GM15510 (cell line): ENCODE data around the gene ARHGDIA.

Experiments used
- POLR2A ChIP-seq: IDR thresholded peaks from 3 replicates; pipeline ENCODE4 v1.6.1; 2011; ENCODE audit warnings: borderline replicate concordance; ENCODE audit not compliant: insufficient read length; ENCODE audit errors: extremely low read depth

ARHGDIA gene

DNA sequence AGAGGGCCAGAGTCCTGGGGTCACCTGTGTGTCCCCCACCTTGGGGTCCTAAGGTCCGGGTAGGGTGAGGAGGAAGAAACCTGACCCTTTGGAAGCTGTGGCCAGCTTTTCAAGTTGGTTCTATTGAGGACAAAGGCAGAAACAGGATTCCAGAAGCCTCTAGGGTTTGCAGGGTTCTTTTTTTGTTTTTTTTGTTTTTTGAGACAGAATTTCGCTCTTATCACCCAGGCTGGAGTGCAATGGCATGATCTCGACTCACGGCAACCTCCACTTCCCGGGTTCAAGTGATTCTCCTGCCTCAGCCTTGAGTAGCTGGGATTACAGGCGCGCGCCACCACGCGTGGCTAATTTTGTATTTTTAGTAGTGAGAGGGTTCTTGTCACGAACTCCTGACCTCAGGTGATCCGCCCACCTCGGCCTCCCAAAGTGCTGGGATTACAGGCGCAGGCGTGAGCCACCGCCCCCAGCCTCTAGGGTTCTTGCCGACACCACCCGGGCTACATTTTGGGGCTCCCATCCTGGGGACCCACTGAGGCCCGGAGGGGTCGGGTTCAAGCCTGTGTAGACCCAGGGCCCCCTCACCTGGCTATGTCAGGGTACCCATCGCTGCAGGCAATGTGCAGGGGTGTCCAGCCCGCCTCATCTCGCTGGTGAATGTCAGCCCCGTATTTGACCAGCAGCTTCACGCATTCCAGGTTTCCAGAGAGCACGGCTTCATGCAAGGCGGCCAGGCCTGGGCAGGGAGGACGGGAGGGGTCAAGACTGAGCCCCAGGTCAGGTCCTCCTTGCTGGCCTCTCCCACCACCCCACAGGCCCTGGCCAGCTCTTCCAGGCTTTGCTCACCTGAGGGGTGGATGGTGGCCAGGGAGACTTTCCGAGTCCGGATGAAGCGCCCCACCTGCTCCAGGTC lies 37.0 kb downstream of the ARHGDIA start:
- TF ChIP-seq POLR2A, result no peak

DNA sequence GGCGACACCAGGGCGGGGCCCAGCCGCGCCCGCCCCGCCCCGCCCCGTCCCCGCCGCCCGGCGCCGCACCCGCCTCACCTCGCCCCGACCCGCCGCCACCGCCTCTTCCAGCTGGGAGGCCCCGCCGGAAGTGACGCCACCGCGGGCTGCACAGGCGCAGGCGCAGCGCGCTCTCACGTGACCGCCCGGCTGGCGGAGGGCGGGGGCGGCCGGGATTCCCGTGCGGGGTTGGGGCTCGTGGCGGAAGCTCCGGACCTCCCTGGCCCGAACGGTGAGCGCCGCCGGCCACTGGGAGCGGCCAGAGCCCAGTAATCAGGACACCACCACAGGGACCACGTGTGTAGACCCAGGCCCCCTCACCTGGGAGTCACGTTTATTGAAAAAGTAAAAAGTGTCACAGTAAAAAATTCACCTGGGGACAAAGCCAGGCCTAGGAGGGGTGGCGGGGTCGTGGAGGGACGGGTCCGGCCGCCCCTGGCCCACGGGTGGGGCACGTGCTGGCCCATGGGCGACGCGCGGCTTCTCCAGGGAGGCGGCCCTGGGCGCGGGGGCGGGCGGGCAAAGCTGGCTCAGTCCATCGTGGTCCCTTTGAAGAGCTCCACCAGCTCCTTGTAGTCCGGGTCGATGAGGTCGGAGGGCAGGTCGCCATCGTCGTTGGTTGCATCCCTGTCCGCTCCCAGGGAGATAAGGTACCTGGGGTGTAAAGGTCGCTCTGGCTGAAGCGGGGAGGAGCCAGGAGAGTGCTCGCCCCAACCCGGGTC lies 37.8 kb downstream of the ARHGDIA start, which contains the start of gene MCRIP1:
MCRIP1 (minus strand) TSS at position 132 of the 761 bp plus-strand sequence. CDS start 8,785 bp downstream, outside the sequence.
- TF ChIP-seq POLR2A, result peak; percentile 82

DNA sequence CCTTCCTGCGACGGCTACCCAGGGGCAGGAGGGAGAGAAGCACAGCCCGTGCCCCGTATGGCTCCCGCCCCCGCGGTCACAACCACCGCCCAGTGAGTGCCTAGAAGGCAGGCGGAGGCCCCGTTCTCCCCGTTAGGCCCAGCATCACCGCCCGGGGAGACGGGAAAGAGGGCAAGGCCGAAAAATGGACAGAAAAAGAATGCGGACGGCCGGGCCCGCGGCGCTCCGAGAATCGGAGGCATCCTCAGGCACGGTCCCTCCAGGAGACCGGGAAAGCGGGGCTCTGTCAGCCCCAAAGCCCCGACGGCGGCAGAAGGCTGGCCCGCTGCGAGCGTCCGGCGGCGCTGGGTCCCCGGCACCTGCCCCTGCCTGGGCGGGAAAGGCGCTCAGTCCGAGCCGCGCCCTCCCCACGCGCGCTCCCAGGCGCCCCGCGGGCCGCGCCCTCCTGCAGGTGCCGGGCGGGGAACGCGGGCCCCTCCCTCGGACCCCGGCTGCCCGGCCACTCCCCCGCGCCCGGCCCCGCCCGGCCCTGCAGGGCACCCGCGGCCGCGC lies 38.5 kb downstream of the ARHGDIA start:
- TF ChIP-seq POLR2A, result no peak

DNA sequence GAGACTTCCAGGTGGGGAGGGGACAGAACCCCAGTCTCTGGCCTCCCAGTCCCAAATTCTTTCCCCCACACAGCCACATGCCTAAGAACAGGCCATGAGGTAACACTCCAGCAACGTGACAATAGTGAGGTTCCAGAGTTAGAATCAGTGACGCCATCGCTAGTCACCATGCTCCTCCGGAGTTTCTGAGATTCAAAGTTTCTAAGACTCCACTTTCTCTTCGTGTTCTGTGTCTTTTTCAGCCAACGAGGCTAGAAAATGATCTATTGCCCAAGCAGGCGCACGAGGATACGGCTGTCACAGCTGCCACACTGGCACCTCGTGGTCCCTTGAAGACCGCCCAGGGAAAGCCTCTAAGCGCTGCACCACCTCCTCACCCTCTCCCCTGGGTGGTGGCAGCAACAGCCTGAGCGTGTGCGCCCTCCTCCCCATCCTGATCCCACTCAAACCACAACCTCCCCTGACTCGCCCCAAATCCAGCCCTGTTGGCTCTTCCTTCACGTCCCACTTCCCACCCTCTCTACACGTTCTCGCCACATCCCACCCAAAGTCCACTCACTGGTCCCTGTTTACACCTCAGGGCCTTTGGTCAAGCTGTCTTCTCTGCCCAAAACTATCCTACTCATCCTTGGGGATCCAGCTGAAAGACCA lies 39.1 kb downstream of the ARHGDIA start:
- TF ChIP-seq POLR2A, result no peak

DNA sequence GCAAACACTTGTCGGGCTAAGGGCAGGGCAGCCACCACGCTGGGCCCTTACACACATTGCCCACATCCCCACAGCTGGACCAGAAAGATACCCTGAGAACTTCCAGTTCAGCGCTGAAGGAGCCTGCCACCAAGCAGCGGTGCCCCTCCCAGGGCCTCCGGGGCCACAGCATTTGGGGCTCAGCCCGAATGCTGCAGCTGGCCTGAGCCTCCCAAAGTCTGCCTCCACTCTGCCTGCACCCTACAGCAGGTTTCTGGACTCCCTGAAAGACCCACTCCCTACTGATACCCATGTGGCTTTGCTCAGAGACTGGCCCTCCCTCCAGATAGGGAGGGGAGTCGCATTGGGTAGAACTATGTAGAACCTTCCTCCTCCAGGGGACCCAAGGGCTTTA lies 39.6 kb downstream of the ARHGDIA start:
- peak; percentile 13 for TF ChIP-seq POLR2A

DNA sequence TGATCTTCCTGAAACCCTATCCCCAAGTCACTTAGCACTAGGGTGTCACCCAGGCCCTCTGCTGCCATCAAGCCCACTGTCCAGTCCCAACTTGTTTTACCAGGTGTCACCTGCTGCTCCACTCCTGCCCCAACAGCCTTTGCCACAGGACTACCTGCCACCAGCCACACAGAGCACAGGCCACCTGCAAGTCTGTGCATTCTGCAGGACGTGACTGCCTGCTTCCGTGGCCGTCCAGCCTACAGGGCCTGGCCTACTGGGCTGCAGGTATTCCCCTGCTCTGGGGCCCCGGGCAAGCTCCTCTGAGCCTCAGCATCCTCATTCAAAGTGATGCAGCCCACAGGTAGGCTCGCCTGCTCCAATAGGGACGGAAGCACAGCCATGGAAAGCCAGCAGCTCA lies 41.3 kb downstream of the ARHGDIA start:
- no peak for TF ChIP-seq POLR2A

DNA sequence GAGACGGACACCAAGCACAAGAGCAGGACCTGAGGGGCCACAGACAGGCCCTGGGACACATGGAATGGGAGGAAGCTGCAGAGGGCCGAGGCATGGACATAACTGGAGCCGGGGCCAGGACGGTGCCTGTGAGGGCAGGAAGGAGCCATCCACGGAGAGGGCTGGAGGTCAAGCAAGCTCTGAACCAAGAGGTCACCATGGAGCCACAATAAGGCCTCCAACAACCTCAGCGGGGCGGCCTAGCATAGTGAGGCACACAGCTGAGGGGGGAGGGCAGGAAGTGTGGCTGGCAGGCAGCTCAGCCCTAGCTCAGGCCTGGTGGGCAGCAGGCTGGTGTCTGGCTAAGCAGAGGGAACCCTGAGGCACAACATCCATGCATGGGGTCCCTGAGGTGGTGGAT lies 42.5 kb downstream of the ARHGDIA start:
- no peak for TF ChIP-seq POLR2A

DNA sequence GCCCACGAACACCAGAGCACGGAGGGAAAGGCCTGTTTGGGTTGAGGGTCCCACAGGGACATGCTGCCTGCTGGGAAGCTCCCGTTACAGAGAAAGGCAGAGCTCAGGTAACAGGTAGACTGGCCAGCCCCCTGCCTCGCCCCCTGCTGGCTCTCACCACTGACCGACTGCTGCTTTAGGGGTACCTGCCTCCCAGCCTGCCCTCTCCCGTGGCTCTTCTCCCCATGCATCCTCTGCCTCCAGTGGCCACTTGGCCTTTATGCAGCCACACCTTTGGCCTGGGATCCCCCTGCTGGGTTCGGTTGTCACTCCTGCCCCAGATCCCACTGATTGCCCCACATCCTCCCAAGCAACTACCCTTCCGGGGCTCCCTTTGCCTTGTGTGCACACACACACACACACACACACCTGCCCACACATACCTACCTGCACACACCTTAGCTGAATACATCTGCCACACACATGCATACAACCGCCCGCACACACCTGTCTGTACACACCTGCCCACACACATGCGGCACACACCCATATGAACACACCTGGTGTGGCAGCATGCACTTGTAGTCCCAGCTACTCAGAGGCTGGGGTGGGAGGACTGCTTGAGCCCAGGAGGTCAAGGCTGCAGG lies 45.2 kb downstream of the ARHGDIA start:
- TF ChIP-seq POLR2A, result no peak

DNA sequence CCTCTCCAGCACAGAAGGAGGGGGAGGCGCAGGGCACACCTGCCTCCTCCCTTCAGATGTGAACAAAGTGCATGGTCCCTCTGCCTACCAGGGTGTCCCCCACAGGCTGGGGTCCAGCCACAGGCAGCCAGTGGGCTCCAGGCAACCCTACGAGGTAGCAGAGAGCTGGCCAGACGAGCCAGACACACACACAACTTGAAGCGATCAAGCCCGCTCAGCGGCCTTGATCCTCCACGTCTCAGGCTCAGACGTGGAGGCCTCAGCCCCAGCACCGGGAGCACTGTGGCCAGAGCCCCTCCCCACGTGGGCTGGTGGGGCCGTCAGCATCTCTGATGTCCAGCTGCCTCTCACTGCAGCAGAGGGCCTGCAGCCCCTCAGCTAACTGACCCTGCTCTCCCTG lies 46.5 kb downstream of the ARHGDIA start:
- no peak for TF ChIP-seq POLR2A

DNA sequence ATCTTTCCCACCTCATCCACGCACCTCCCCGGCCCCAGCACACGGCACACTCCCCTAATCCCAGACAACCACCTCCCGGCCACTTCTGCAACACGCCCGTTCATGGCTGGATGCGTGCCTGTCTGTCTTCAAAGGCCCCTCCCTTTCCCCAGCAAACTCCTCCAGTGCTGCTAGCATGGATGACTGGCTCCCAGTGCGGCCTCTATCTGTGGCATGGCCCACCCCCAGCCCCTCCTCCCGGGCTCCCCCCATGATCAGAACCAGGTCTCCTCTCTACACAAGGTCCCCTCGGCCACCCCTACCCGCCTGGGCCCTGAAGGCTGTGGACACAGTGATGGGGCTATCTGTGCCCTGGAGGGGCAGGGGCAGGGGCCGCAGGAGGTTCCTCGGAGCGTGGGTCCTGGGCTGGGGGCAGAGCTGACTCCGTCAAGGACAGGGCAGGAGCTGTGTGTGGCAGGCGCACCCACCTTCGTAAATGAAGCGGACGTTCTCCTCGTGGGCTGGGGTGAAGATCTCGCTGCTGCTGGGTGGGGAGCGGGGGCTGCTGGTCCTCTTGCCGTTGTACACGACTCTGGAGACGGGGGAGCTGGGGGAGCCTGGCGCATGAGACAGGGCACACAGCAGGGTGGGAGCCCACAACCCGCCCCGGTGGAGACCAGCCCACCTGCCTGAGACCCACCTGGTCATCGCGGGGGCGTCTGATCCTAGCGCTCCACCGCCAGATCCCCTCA lies 47.2 kb downstream of the ARHGDIA start:
- TF ChIP-seq POLR2A, result no peak

DNA sequence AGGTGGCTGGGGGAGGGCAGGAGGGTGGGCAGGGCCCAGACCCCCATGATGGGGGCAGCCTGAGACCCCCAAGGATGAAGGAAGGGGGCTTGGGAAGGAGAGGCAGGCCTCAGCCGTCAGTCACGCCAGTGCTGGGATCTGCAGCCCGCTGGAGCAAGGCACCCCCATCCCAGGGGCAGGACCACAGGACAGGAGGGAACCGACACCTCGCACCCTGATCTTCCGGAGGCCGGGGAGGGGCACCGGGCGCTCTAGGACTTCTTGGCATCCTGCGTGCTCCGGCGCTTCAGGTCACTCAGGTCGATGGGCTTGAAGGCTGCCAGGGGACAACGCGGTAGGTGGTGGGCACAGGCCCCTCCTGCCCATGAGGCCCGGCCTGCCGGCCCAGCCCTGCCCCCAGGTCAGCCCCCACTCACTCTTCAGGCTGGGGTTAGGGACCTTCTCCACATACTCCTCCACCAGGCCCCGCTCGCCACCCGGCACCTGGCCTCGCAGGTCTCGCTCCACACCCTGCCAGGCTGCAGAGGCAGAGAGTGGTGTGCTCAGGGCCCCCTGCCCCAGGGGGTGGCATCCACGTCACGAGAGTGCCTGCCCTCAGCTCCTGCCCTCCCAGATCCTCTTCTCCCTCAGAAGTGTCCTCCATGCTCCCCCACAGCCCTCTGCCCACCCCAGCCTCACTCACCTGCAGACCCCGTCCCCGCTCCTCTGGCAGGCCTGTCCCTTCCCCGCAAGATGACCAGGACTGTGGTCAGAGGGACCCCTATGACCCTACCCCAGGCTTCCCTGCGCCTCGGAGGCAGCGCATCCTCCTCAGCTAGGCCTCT lies 47.9 kb downstream of the ARHGDIA start:
- no peak for TF ChIP-seq POLR2A

DNA sequence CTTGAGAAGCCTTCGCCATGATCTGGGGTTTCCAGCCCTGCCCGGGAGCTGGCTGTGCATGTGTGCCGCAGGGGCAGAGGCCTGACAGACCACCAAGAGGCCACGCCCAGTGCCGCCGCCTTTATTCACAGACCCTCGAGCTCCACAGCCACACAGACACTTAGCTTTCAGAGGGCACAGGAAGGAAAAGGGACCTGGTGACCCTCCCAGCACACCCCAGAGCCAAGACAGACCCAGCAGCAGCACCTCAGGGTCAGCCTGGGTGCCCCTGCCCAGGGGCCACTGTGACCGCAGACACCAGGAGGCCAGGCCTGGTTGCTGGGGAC lies 48.9 kb downstream of the ARHGDIA start:
- no peak for TF ChIP-seq POLR2A
